ENCODE data around the gene HDAC5.
"Not testable (repeated sequence)": the region's sequence is repeated elsewhere in the genome, so short reads cannot be mapped to it uniquely, and the experiment has no call there.

The HDAC5 gene

GRCh38 chr17:44110823-44111633 is 12.4 kb downstream of the HDAC5 start:
- no peak for DNase-seq (ENCODE audit: low spot score)

GRCh38 chr17:44110011-44110686 is 13.3 kb downstream of the HDAC5 start:
- DNase-seq (ENCODE audit: low spot score), result no peak

- no peak for DNase-seq (ENCODE audit: low spot score)
Observed at GRCh38 chr17:44109312-44109630, 14.2 kb downstream of the HDAC5 start.

- no peak for DNase-seq (ENCODE audit: low spot score)
Observed at GRCh38 chr17:44108440-44109311, 14.8 kb downstream of the HDAC5 start.

GRCh38 chr17:44106801-44107200 is 16.6 kb downstream of the HDAC5 start:
- no peak for DNase-seq (ENCODE audit: low spot score)

GRCh38 chr17:44105941-44106340 is 17.5 kb downstream of the HDAC5 start:
- no peak for DNase-seq (ENCODE audit: low spot score)

- no peak for DNase-seq (ENCODE audit: low spot score)
Observed at GRCh38 chr17:44105483-44105882, 18.0 kb downstream of the HDAC5 start.

- DNase-seq (ENCODE audit: low spot score), result no peak
Observed at GRCh38 chr17:44102849-44103622, 20.4 kb downstream of the HDAC5 start.

GRCh38 chr17:44101858-44102257 is 21.6 kb downstream of the HDAC5 start:
- DNase-seq (ENCODE audit: low spot score), result not testable (repeated sequence)

GRCh38 chr17:44097110-44097958 is 26.1 kb downstream of the HDAC5 start:
- DNase-seq (ENCODE audit: low spot score), result no peak

GRCh38 chr17:44095647-44096496 is 27.6 kb downstream of the HDAC5 start:
- DNase-seq (ENCODE audit: low spot score), result no peak

GRCh38 chr17:44095388-44095646 is 28.1 kb downstream of the HDAC5 start:
- DNase-seq (ENCODE audit: low spot score), result no peak

GRCh38 chr17:44094701-44095387 is 28.6 kb downstream of the HDAC5 start:
- DNase-seq (ENCODE audit: low spot score), result no peak

GRCh38 chr17:44093231-44093900 is 30.1 kb downstream of the HDAC5 start:
- DNase-seq (ENCODE audit: low spot score), result no peak

- no peak for DNase-seq (ENCODE audit: low spot score)
Observed at GRCh38 chr17:44092051-44092450, 31.4 kb downstream of the HDAC5 start.

GRCh38 chr17:44091200-44091997 is 32.0 kb downstream of the HDAC5 start:
- DNase-seq (ENCODE audit: low spot score), result no peak

- no peak for DNase-seq (ENCODE audit: low spot score)
Observed at GRCh38 chr17:44088254-44088653, 35.2 kb downstream of the HDAC5 start.

- DNase-seq (ENCODE audit: low spot score), result no peak
Observed at GRCh38 chr17:44087319-44087718, 36.1 kb downstream of the HDAC5 start.

Data from LoVo (cell line).